ENCODE measurements around the gene LIX1L. TPM values are rescaled to one million over a fixed set of nuclear protein-coding genes. Genes with fewer than 3 reads are reported as not detected.

LIX1L gene
- total and polyA plus RNA-seq, 2 donors (not counting 3 experiments of a cell fraction or from before 2014, with no cell fraction given), result 54.9 to 56.4 TPM

- BruUV-seq (replicated peaks), result TSS peak; percentile 98
- no peak for TF ChIP-seq POLR2A (IDR thresholded peaks at IDR 0.05; ENCODE audit: low read depth, low read length)
- TF ChIP-seq JUN (IDR thresholded peaks at IDR 0.05; ENCODE audit: borderline replicate concordance, insufficient read depth, insufficient read length, low read depth), result no peak
- TF ChIP-seq, protein P1, sequence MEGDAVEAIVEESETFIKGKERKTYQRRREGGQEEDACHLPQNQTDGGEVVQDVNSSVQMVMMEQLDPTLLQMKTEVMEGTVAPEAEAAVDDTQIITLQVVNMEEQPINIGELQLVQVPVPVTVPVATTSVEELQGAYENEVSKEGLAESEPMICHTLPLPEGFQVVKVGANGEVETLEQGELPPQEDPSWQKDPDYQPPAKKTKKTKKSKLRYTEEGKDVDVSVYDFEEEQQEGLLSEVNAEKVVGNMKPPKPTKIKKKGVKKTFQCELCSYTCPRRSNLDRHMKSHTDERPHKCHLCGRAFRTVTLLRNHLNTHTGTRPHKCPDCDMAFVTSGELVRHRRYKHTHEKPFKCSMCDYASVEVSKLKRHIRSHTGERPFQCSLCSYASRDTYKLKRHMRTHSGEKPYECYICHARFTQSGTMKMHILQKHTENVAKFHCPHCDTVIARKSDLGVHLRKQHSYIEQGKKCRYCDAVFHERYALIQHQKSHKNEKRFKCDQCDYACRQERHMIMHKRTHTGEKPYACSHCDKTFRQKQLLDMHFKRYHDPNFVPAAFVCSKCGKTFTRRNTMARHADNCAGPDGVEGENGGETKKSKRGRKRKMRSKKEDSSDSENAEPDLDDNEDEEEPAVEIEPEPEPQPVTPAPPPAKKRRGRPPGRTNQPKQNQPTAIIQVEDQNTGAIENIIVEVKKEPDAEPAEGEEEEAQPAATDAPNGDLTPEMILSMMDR (IDR thresholded peaks at IDR 0.05; ENCODE audit: extremely low read depth in 1 of 2, insufficient read depth in 1 of 2, low read depth in 1 of 2, low read length in 2 of 2), result no peak
- TF ChIP-seq EZH2 (IDR thresholded peaks at IDR 0.05; ENCODE audit: borderline replicate concordance, low read depth, low read length, severe bottlenecking), result no peak
- TF ChIP-seq, protein P2, sequence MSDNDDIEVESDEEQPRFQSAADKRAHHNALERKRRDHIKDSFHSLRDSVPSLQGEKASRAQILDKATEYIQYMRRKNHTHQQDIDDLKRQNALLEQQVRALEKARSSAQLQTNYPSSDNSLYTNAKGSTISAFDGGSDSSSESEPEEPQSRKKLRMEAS (IDR thresholded peaks at IDR 0.05; ENCODE audit: insufficient read depth, insufficient read length), result no peak
- TF ChIP-seq POLR2AphosphoS5 (IDR thresholded peaks at IDR 0.05; ENCODE audit: insufficient read depth, low read depth, low read length), result no peak
- TF ChIP-seq MYC (IDR thresholded peaks at IDR 0.05; ENCODE audit: low read depth, low read length), result no peak
These were observed 29.7 kb downstream of the LIX1L start for GRCh38 chr1:145927916-145928643.

More at GRCh38 chr1:145927916-145928643, 29.7 kb downstream of the LIX1L start:
- peak; percentile 42 for FAIRE-seq
- peak overlapping the region; percentile 70 to 89 (median 80) for H3K4me3 ChIP-seq (replicated peaks in 1 of 3; ENCODE audit: insufficient read depth in 1 of 3, low read depth in 1 of 3, low read length in 3 of 3)
- H3K9me1 ChIP-seq (replicated peaks; ENCODE audit: control insufficient read depth, extremely low read depth, insufficient read depth, low read length), result no peaks in the 10 kb centered on the region
- intact Hi-C loops (cut with micrococcal nuclease) (loop anchor here (1.0 to 5.0 kb wide), 3 partner anchors 29 to 36 kb away; partner anchors contain the start of genes ANKRD34A and POLR3GL), dilution Hi-C loops (cut with MboI; ENCODE audit: extremely low pct_ligation_motif_present, low sequenced_read_pairs) (no loop called here)
- no peaks in the 10 kb centered on the region for H3K27me3 ChIP-seq (ENCODE audit: control insufficient read depth in 2 of 2, insufficient read depth in 2 of 2, low read length in 2 of 2)
- no peaks in the 10 kb centered on the region for H4K20me1 ChIP-seq (replicated peaks; ENCODE audit: control insufficient read depth, extremely low read depth, insufficient read depth, low read length)
- POLR2A ChIA-PET, result interaction anchor here (1.0 to 1.7 kb wide), 9 partner anchors 9 to 104 kb away, joined by 3 to 11 read pairs (median 4); partner anchors contain the start of genes ANKRD34A, LIX1L, PEX11B and PIAS3
- DNase-seq (ENCODE audit: low read depth, low spot score), result no peak
- peaks cover 6% of the 10 kb centered on the region in 2 experiments for H3K36me3 ChIP-seq (ENCODE audit: control insufficient read depth in 2 of 2, extremely low read depth in 1 of 2, insufficient read depth in 2 of 2, low read length in 2 of 2)
- peak overlapping the region; percentile 49 for H2AFZ ChIP-seq (ENCODE audit: low read depth, low read length)
- H3K9me3 ChIP-seq (replicated peaks; ENCODE audit: control insufficient read depth, insufficient read depth, low read length), result no peaks in the 10 kb centered on the region
- H3K4me1 ChIP-seq (ENCODE audit: control insufficient read depth, extremely low read depth, insufficient read depth, low read length), result peaks cover 8% of the 10 kb centered on the region
- H3K9ac ChIP-seq (replicated peaks; ENCODE audit: extremely low read depth, insufficient read depth, low read length), result peak overlapping the region; percentile 99
- peaks cover 13% of the 10 kb centered on the region for H3K79me2 ChIP-seq (ENCODE audit: control insufficient read depth, insufficient read depth, low read length)
- H3K27ac ChIP-seq (ENCODE audit: insufficient read depth, low read depth, low read length), result peak overlapping the region; percentile 94
- CTCF ChIA-PET, result interaction anchor here (0.6 to 2.2 kb wide), 26 partner anchors 9 to 111 kb away, joined by 3 to 23 read pairs (median 5); partner anchors contain the start of genes ANKRD34A, LIX1L, NUDT17 and PEX11B
- peak overlapping the region; percentile 95 for H3K4me2 ChIP-seq (ENCODE audit: insufficient read depth, low read length)
